H9 (cell line): ENCODE results near the gene SLC35A5. TPM values are rescaled to one million over a fixed set of nuclear protein-coding genes. Genes with fewer than 3 reads are reported as not detected.
A peak's percentile ranks its signal among the peaks of the same experiment; 100 is the strongest.

Experiments used
- DNase-seq: peaks from one replicate; pipeline ENCODE4 v3.0.0-alpha.2; 2017
- H2AFZ ChIP-seq: one replicate; pipeline ENCODE4 v1.6.1; 2013; ENCODE audit warnings: mild to moderate bottlenecking, low read length, control low read depth, moderate library complexity
- H2AK5ac ChIP-seq: 2 replicates; pipeline ENCODE4 v1.6.1; 2013; ENCODE audit warnings: low read length, control low read depth, mixed read lengths; ENCODE audit not compliant: insufficient read length
- H2BK120ac ChIP-seq: one replicate; pipeline ENCODE4 v1.6.1; 2013; ENCODE audit warnings: low read depth, mild to moderate bottlenecking, low read length, control low read depth, inconsistent platforms; ENCODE audit not compliant: poor library complexity, severe bottlenecking
- H2BK12ac ChIP-seq: 2 replicates; pipeline ENCODE4 v1.6.1; 2013; ENCODE audit warnings: low read length, control low read depth, mixed read lengths, low read depth; ENCODE audit not compliant: insufficient read length
- H2BK15ac ChIP-seq: 2 replicates; pipeline ENCODE4 v1.6.1; 2013; ENCODE audit warnings: low read depth, low read length, control low read depth
- H2BK20ac ChIP-seq: one replicate; pipeline ENCODE4 v1.6.1; 2013; ENCODE audit warnings: low read depth, mild to moderate bottlenecking, low read length, control low read depth, inconsistent platforms; ENCODE audit not compliant: poor library complexity, severe bottlenecking
- H2BK5ac ChIP-seq: 2 replicates; pipeline ENCODE4 v1.6.1; 2013; ENCODE audit warnings: low read length, control low read depth, mixed read lengths; ENCODE audit not compliant: insufficient read length
- H3K14ac ChIP-seq: 2 replicates; pipeline ENCODE4 v1.6.1; 2013; ENCODE audit warnings: low read length, control low read depth; ENCODE audit not compliant: insufficient read depth
- H3K18ac ChIP-seq: 2 replicates; pipeline ENCODE4 v1.6.1; 2013; ENCODE audit warnings: low read depth, mild to moderate bottlenecking, mixed read lengths, low read length, control low read depth; ENCODE audit not compliant: insufficient read length
- H3K23ac ChIP-seq: 2 replicates; pipeline ENCODE4 v1.6.1; 2013; ENCODE audit warnings: low read length, control low read depth, mixed read lengths, low read depth; ENCODE audit not compliant: insufficient read length
- H3K23me2 ChIP-seq: 2 replicates; pipeline ENCODE4 v1.6.1; 2013; ENCODE audit warnings: low read depth, mild to moderate bottlenecking, mixed read lengths, low read length, control low read depth; ENCODE audit not compliant: insufficient read length, poor library complexity, severe bottlenecking
- H3K27ac ChIP-seq: 2 replicates; pipeline ENCODE4 v1.5.1; 2013; ENCODE audit warnings: low read length, control low read depth, mixed read lengths, low read depth; ENCODE audit not compliant: insufficient read length
- H3K27me3 ChIP-seq: 2 replicates; pipeline ENCODE4 v1.6.1; 2013; ENCODE audit warnings: low read length, control low read depth, inconsistent platforms; ENCODE audit not compliant: insufficient read depth
- H3K4ac ChIP-seq: 2 replicates; pipeline ENCODE4 v1.6.1; 2013; ENCODE audit warnings: low read depth, mild to moderate bottlenecking, control low read depth, inconsistent platforms, low read length, moderate library complexity
- H3K4me1 ChIP-seq: 2 replicates; pipeline ENCODE4 v1.6.1; 2013; ENCODE audit warnings: low read length, control low read depth, inconsistent platforms; ENCODE audit not compliant: insufficient read depth
- H3K4me2 ChIP-seq: 2 replicates; pipeline ENCODE4 v1.6.1; 2013; ENCODE audit warnings: low read length, control low read depth, mixed read lengths; ENCODE audit not compliant: insufficient read length, insufficient read depth
- H3K56ac ChIP-seq: 2 replicates; pipeline ENCODE4 v1.6.1; 2013; ENCODE audit warnings: low read depth, mild to moderate bottlenecking, mixed read lengths, low read length, control low read depth; ENCODE audit not compliant: insufficient read length
- H3K79me1 ChIP-seq: 2 replicates; pipeline ENCODE4 v1.6.1; 2013; ENCODE audit warnings: low read depth, mild to moderate bottlenecking, moderate library complexity, low read length, control low read depth, inconsistent platforms; ENCODE audit not compliant: insufficient read depth, poor library complexity, severe bottlenecking
- H3K79me2 ChIP-seq: 2 replicates; pipeline ENCODE4 v1.6.1; 2013; ENCODE audit warnings: low read length, control low read depth, inconsistent platforms; ENCODE audit not compliant: insufficient read depth
- H3K9ac ChIP-seq: 2 replicates; pipeline ENCODE4 v1.6.1; 2013; ENCODE audit warnings: low read length, control low read depth, mixed read lengths; ENCODE audit not compliant: insufficient read length; ENCODE audit errors: extremely low read depth
- H3K9me3 ChIP-seq: one replicate; pipeline ENCODE4 v1.6.1; 2013; ENCODE audit warnings: low read depth, low read length, inconsistent platforms; ENCODE audit not compliant: control insufficient read depth
- H3T11ph ChIP-seq: one replicate; pipeline ENCODE4 v1.6.1; 2013; ENCODE audit warnings: mild to moderate bottlenecking, low read length, control low read depth, inconsistent platforms
- H4K20me1 ChIP-seq: one replicate; pipeline ENCODE4 v1.6.1; 2013; ENCODE audit not compliant: control insufficient read depth, insufficient read length, insufficient read depth
- H4K5ac ChIP-seq: 2 replicates; pipeline ENCODE4 v1.6.1; 2013; ENCODE audit warnings: low read depth, mild to moderate bottlenecking, mixed read lengths, low read length, control low read depth; ENCODE audit not compliant: insufficient read length
- H4K8ac ChIP-seq: replicated peaks from 2 replicates; pipeline ENCODE4 v1.6.1; 2013; ENCODE audit warnings: low read length, control low read depth, mixed read lengths, low read depth; ENCODE audit not compliant: insufficient read length
- H4K91ac ChIP-seq: 2 replicates; pipeline ENCODE4 v1.6.1; 2013; ENCODE audit warnings: low read depth, mild to moderate bottlenecking, moderate library complexity, mixed read lengths, low read length, control low read depth; ENCODE audit not compliant: insufficient read length
- H3K27ac Mint-ChIP-seq, 3 experiments: 2 replicates in 2 of 3; 3 replicates in 1 of 3; pipeline ENCODE4 v1.8.0; 2020 to 2021; ENCODE audit warnings: mixed read lengths in 3 of 3, mild to moderate bottlenecking in 1 of 3, moderate library complexity in 1 of 3
- H3K27me3 Mint-ChIP-seq: 2 replicates; pipeline ENCODE4 v1.8.0; 2021; ENCODE audit warnings: low read depth, mild to moderate bottlenecking, moderate library complexity, mixed read lengths
- H3K36me3 Mint-ChIP-seq, 3 experiments: 2 replicates in 2 of 3; 3 replicates in 1 of 3; pipeline ENCODE4 v1.8.0; 2020 to 2021; ENCODE audit warnings: low read depth in 3 of 3, mixed read lengths in 3 of 3; ENCODE audit not compliant: insufficient read depth in 1 of 3
- H3K4me1 Mint-ChIP-seq, 2 experiments: 2 replicates each; pipeline ENCODE4 v1.8.0; 2020; ENCODE audit warnings: mixed read lengths in 2 of 2
- H3K4me3 Mint-ChIP-seq, 2 experiments: 2 replicates in 1 of 2; 3 replicates in 1 of 2; pipeline ENCODE4 v1.8.0; 2020 to 2021; ENCODE audit warnings: mild to moderate bottlenecking in 2 of 2, mixed read lengths in 2 of 2, moderate library complexity in 1 of 2
- H3K9me3 Mint-ChIP-seq, 2 experiments: 2 replicates in 1 of 2; 3 replicates in 1 of 2; pipeline ENCODE4 v1.8.0; 2020; ENCODE audit warnings: mild to moderate bottlenecking in 2 of 2, mixed read lengths in 2 of 2, moderate library complexity in 1 of 2
- CTCF ChIP-seq: fragments of 200-600 bp; sonication (generic); conservative IDR thresholded peaks from 3 replicates; pipeline ENCODE4 v1.8.0; 2021; ENCODE audit warnings: antibody characterized with exemption, mild to moderate bottlenecking
- WGBS: extraction: QIAGEN DNeasy Blood & Tissue Kit; methylation state at CpG from one replicate; pipeline ENCODE4 v1.1.7; 2013; ENCODE audit warnings: missing lambda C conversion rate, low lambda C conversion rate, mixed read lengths; ENCODE audit not compliant: insufficient read length; ENCODE audit errors: extremely low coverage; 5-methylcytosine and 5-hydroxymethylcytosine counted together
- total RNA-seq: library from RNA; stranded (reverse); gene quantifications from 2 replicates; pipeline ENCODE4 v1.2.1, GENCODE V29; 2021

SLC35A5 gene
- total RNA-seq, 1 experiment from 2014 or later = 40.0 TPM

- DNase-seq = no peak
Observed at GRCh38 chr3:112550859-112551258, 11.0 kb upstream of the SLC35A5 start.

More at GRCh38 chr3:112550859-112551258, 11.0 kb upstream of the SLC35A5 start:
- no peak overlapping the region for H4K8ac ChIP-seq
- H2BK15ac ChIP-seq = no peak overlapping the region
- H3K4me1 ChIP-seq = no peaks in the 10 kb centered on the region
- Mint-ChIP-seq H3K27ac (no peak overlapping the region), H3K4me3 (no peak overlapping the region), H3K36me3 (peaks cover 23 to 45% (median 26%) of the 10 kb centered on the region in 3 experiments), H3K9me3 (peaks cover 5 to 6% of the 10 kb centered on the region in 2 experiments; a peak in 4 of 5 replicates), H3K27me3 (no peaks in the 10 kb centered on the region), H3K4me1 (no peaks in the 10 kb centered on the region)
- no peak overlapping the region for H3K9ac ChIP-seq
- no peak overlapping the region for H3K4me2 ChIP-seq
- H3T11ph ChIP-seq = no peak overlapping the region
- H3K23me2 ChIP-seq = no peaks in the 10 kb centered on the region
- peak; percentile 44; the same call in 2 of the 3 replicates for TF ChIP-seq CTCF
- H4K91ac ChIP-seq = no peak overlapping the region
- H3K79me2 ChIP-seq = no peaks in the 10 kb centered on the region
- no peak overlapping the region for H3K18ac ChIP-seq
- H2BK5ac ChIP-seq = no peak overlapping the region
- H3K9me3 ChIP-seq = no peaks in the 10 kb centered on the region
- no peak overlapping the region for H3K23ac ChIP-seq
- no peak overlapping the region for H2BK120ac ChIP-seq
- no peak overlapping the region for H3K4ac ChIP-seq
- WGBS = no CpG with 5 or more reads among the region's 1 CpG
- no peaks in the 10 kb centered on the region for H4K20me1 ChIP-seq
- no peak overlapping the region for H2AK5ac ChIP-seq
- no peak overlapping the region for H3K56ac ChIP-seq
- H2BK20ac ChIP-seq = no peak overlapping the region
- H3K27me3 ChIP-seq = no peaks in the 10 kb centered on the region
- H3K14ac ChIP-seq = no peak overlapping the region
- peaks cover 3% of the 10 kb centered on the region for H3K79me1 ChIP-seq
- H2BK12ac ChIP-seq = no peak overlapping the region
- no peak overlapping the region for H4K5ac ChIP-seq
- H2AFZ ChIP-seq = no peak overlapping the region
- H3K27ac ChIP-seq = no peak overlapping the region
